Suprapubic skin (tissue), 4 donors: ENCODE measurements around the gene CDC42BPA. TPM values are rescaled to one million over a fixed set of nuclear protein-coding genes. Genes with fewer than 3 reads are reported as not detected.
A peak's percentile ranks its signal among the peaks of the same experiment; 100 is the strongest.

ENCODE experiments used
- DNase-seq, 2 donors: peaks; one replicate each; pipeline ENCODE4 v3.0.0-alpha.2; 2019; ENCODE audit warnings: low spot score in 2 of 2
- H3K27ac ChIP-seq: fragments of 200-600 bp; sonication (generic); one replicate; pipeline ENCODE4 v1.5.1; 2019
- H3K27me3 ChIP-seq: fragments of 200-600 bp; sonication (generic); one replicate; pipeline ENCODE4 v1.5.1; 2019
- H3K36me3 ChIP-seq: fragments of 200-600 bp; sonication (generic); one replicate; pipeline ENCODE4 v1.5.1; 2019
- H3K4me1 ChIP-seq: fragments of 200-600 bp; sonication (generic); one replicate; pipeline ENCODE4 v1.5.1; 2019
- H3K4me3 ChIP-seq: fragments of 200-600 bp; sonication (generic); one replicate; pipeline ENCODE4 v1.5.1; 2019; ENCODE audit warnings: mild to moderate bottlenecking
- H3K9me3 ChIP-seq: fragments of 200-600 bp; sonication (generic); one replicate; pipeline ENCODE4 v1.5.1; 2019
- CTCF ChIP-seq, 2 donors: fragments of 200-600 bp in 1 of 2; fragments of 450-650 bp in 1 of 2; sonication (generic) in 1 of 2; IDR thresholded peaks; one replicate each; pipeline ENCODE4 v1.5.1; 2016 to 2019; ENCODE audit warnings: antibody characterized with exemption in 2 of 2, mild to moderate bottlenecking in 1 of 2, moderate library complexity in 1 of 2
- EP300 ChIP-seq: sonication (generic); formaldehyde crosslinking; IDR thresholded peaks from one replicate; pipeline ENCODE4 v1.6.1; 2017; ENCODE audit warnings: antibody characterized with exemption
- POLR2A ChIP-seq, 2 donors: fragments of 450-650 bp; IDR thresholded peaks; one replicate each; pipeline ENCODE4 v1.6.1; 2017; ENCODE audit warnings: antibody characterized with exemption in 2 of 2, mild to moderate bottlenecking in 2 of 2, moderate library complexity in 2 of 2
- POLR2AphosphoS5 ChIP-seq, 3 donors: sonication (generic); formaldehyde crosslinking; IDR thresholded peaks; one replicate each; pipeline ENCODE4 v1.6.1; 2017; ENCODE audit warnings: antibody characterized with exemption in 3 of 3
- WGBS: methylation state at CpG from one replicate; pipeline ENCODE4 v1.1.5; 2018; 5-methylcytosine and 5-hydroxymethylcytosine counted together
- total RNA-seq, 4 donors: library from RNA; depleted of rRNA; stranded (reverse); fragments of >200 nt; gene quantifications; one replicate each; pipeline ENCODE4 v1.1.0, GENCODE V29; 2016

Gene CDC42BPA
- total RNA-seq, 4 donors from 2014 or later: 12.2 to 54.6 (median 14.9) TPM

- no peaks in the 10 kb centered on the region for H3K36me3 ChIP-seq
Measured at GRCh38 chr1:226954777-226955176, 363.5 kb downstream of the CDC42BPA start.

GRCh38 chr1:226954337-226954736, 364.0 kb downstream of the CDC42BPA start:
- no peak overlapping the region for H3K27ac ChIP-seq
- no peaks in the 10 kb centered on the region for H3K27me3 ChIP-seq
- no peak overlapping the region for H3K4me3 ChIP-seq
- WGBS: 80% methylated on average over 6 of the region's 6 CpGs
- H3K9me3 ChIP-seq: no peaks in the 10 kb centered on the region
- TF ChIP-seq EP300: no peak
- TF ChIP-seq POLR2AphosphoS5 (IDR thresholded peaks at IDR 0.05): no peak
- no peak for TF ChIP-seq POLR2A (IDR thresholded peaks at IDR 0.05)
- no peak for TF ChIP-seq CTCF (IDR thresholded peaks at IDR 0.05)
- H3K36me3 ChIP-seq: no peaks in the 10 kb centered on the region
- no peaks in the 10 kb centered on the region for H3K4me1 ChIP-seq
- peak in 1 of 2 donors; percentile 24 for DNase-seq

More at GRCh38 chr1:226954777-226955176, 363.5 kb downstream of the CDC42BPA start:
- no peak overlapping the region for H3K27ac ChIP-seq
- H3K27me3 ChIP-seq: no peaks in the 10 kb centered on the region
- no peaks in the 10 kb centered on the region for H3K4me1 ChIP-seq
- TF ChIP-seq POLR2AphosphoS5 (IDR thresholded peaks at IDR 0.05) (no peak), POLR2A (IDR thresholded peaks at IDR 0.05) (no peak), EP300 (no peak), CTCF (IDR thresholded peaks at IDR 0.05) (no peak)
- 88% methylated on average over 4 of the region's 4 CpGs for WGBS
- H3K4me3 ChIP-seq: no peak overlapping the region
- no peaks in the 10 kb centered on the region for H3K9me3 ChIP-seq
- no peak for DNase-seq

- H3K9me3 ChIP-seq: no peaks in the 10 kb centered on the region
- no peaks in the 10 kb centered on the region for H3K4me1 ChIP-seq
- DNase-seq: peak in 1 of 2 donors; percentile 50
- no peaks in the 10 kb centered on the region for H3K36me3 ChIP-seq
- WGBS: 94% methylated on average over 11 of the region's 11 CpGs
- no peaks in the 10 kb centered on the region for H3K27me3 ChIP-seq
- H3K27ac ChIP-seq: no peak overlapping the region
- TF ChIP-seq POLR2A (IDR thresholded peaks at IDR 0.05) (no peak), EP300 (no peak), POLR2AphosphoS5 (IDR thresholded peaks at IDR 0.05) (no peak), CTCF (IDR thresholded peaks at IDR 0.05) (no peak)
- H3K4me3 ChIP-seq: no peak overlapping the region
Measured at GRCh38 chr1:226953175-226953800, 365.0 kb downstream of the CDC42BPA start.

- H3K27ac ChIP-seq: no peak overlapping the region
- no peaks in the 10 kb centered on the region for H3K9me3 ChIP-seq
- no peaks in the 10 kb centered on the region for H3K36me3 ChIP-seq
- DNase-seq: peak in 1 of 2 donors; percentile 11
- no peak overlapping the region for H3K4me3 ChIP-seq
- no peaks in the 10 kb centered on the region for H3K27me3 ChIP-seq
- H3K4me1 ChIP-seq: no peaks in the 10 kb centered on the region
- no peak for TF ChIP-seq POLR2A (IDR thresholded peaks at IDR 0.05)
- 97% methylated on average over 3 of the region's 3 CpGs for WGBS
Measured at GRCh38 chr1:226952118-226952441, 366.2 kb downstream of the CDC42BPA start.

- 90% methylated on average over 11 of the region's 12 CpGs for WGBS
- H3K4me3 ChIP-seq: no peak overlapping the region
- H3K36me3 ChIP-seq: no peaks in the 10 kb centered on the region
- no peak for TF ChIP-seq POLR2A (IDR thresholded peaks at IDR 0.05)
- no peak for TF ChIP-seq CTCF (IDR thresholded peaks at IDR 0.05)
- TF ChIP-seq POLR2AphosphoS5 (IDR thresholded peaks at IDR 0.05): no peak
- no peak for TF ChIP-seq EP300
- peaks cover 3% of the 10 kb centered on the region for H3K4me1 ChIP-seq
- DNase-seq: no peak
- H3K27ac ChIP-seq: no peak overlapping the region
- no peaks in the 10 kb centered on the region for H3K27me3 ChIP-seq
- H3K9me3 ChIP-seq: no peaks in the 10 kb centered on the region
Measured at GRCh38 chr1:226951286-226952117, 366.8 kb downstream of the CDC42BPA start.
